ENCODE data around the gene SLIT3.
"Not testable (repeated sequence)": the region's sequence is repeated elsewhere in the genome, so short reads cannot be mapped to it uniquely, and the experiment has no call there.

SLIT3 gene

DNA sequence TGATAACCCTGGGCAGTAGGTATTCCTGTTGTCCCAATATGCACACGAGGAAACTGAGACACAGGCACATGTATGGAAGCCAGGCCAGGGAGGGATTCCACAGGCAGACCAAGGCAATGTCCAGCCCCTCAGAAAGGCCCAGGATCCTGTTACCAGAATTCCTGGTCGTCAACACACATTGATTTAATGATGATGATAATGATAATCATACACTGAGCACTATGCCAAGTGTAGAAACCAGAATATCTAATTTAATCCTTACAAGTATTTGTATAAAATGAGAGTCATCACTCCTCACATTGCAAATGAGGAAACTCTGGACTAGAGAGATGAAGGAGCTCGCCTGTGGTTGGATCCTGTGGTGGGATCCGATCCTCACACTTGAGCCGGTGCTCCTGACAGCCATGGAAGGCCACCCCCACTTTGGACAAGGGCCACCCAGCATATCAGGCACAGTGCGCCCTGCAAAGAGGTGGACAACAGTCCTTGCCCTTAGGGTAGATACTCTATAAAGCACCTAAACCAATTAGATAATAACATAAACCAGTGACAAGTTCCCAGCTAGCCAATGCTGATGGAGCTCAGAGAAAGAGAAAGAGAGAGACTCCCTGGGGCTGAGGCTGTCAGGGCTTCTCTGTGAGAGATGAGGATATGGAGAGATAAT lies 185.3 kb downstream of the SLIT3 start:
- H3K4me3 ChIP-seq (replicated peaks; ENCODE audit: low read depth, low read length) = no peak overlapping the region
- TF ChIP-seq, protein P1, sequence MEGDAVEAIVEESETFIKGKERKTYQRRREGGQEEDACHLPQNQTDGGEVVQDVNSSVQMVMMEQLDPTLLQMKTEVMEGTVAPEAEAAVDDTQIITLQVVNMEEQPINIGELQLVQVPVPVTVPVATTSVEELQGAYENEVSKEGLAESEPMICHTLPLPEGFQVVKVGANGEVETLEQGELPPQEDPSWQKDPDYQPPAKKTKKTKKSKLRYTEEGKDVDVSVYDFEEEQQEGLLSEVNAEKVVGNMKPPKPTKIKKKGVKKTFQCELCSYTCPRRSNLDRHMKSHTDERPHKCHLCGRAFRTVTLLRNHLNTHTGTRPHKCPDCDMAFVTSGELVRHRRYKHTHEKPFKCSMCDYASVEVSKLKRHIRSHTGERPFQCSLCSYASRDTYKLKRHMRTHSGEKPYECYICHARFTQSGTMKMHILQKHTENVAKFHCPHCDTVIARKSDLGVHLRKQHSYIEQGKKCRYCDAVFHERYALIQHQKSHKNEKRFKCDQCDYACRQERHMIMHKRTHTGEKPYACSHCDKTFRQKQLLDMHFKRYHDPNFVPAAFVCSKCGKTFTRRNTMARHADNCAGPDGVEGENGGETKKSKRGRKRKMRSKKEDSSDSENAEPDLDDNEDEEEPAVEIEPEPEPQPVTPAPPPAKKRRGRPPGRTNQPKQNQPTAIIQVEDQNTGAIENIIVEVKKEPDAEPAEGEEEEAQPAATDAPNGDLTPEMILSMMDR (IDR thresholded peaks at IDR 0.05; ENCODE audit: low read length, missing control alignments) = no peak
- no peak for DNase-seq (ENCODE audit: low read depth)

DNA sequence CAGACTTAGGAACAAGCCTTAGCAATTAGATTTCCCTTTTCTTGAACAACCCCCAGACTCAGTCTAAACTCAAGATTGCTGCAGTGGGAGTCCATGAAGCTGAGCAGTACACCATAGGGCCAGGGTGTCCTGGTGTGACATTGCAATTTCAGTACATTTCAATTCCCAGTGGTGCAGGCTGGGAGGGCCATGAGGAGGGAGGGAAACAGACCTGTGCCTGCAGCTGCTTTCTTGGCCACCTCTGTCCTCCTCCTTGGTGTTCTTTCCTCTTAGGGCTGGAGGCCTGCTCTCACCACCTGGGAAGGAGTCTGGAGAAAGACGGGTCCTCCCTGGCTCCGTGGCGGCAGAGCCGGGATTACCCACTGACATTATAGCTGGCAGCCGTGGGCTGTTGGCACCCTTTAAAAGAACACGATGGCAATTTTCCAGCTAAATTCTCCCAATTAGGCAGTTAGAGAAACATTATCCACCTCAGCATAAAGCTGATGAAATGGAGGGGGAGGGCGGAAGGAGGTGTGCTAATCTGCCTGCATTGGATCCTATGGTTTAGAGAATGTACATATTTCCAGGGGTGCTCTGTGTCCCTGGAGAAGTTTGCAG lies 186.4 kb downstream of the SLIT3 start:
- TF ChIP-seq, protein P1 (IDR thresholded peaks at IDR 0.05; ENCODE audit: low read length, missing control alignments) = no peak
- no peak overlapping the region for H3K4me3 ChIP-seq (replicated peaks; ENCODE audit: low read depth, low read length)
- DNase-seq (ENCODE audit: low read depth) = no peak

DNA sequence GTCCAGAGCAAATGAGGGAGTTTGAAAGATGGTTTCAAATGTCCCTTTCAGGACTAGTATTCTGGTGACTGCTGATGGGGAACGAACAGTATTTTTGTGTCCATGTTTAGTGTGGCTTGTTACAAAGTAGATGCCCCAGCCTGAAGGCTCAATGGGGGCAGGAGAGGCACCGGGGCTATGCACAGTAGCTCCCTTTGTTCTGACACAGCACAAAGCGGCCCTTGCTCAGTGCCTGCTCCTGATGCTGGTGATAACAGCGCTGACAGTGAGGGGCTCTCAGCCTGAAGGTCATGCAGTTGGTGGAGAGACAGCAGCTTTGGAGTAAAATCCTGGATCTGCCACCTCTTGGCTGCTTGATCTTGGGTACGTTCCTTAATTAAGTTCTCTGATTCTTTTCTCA lies 188.9 kb downstream of the SLIT3 start:
- DNase-seq (ENCODE audit: low read depth) = no peak
- no peak overlapping the region for H3K4me3 ChIP-seq (replicated peaks; ENCODE audit: low read depth, low read length)
- TF ChIP-seq, protein P1 (IDR thresholded peaks at IDR 0.05; ENCODE audit: low read length, missing control alignments) = no peak

DNA sequence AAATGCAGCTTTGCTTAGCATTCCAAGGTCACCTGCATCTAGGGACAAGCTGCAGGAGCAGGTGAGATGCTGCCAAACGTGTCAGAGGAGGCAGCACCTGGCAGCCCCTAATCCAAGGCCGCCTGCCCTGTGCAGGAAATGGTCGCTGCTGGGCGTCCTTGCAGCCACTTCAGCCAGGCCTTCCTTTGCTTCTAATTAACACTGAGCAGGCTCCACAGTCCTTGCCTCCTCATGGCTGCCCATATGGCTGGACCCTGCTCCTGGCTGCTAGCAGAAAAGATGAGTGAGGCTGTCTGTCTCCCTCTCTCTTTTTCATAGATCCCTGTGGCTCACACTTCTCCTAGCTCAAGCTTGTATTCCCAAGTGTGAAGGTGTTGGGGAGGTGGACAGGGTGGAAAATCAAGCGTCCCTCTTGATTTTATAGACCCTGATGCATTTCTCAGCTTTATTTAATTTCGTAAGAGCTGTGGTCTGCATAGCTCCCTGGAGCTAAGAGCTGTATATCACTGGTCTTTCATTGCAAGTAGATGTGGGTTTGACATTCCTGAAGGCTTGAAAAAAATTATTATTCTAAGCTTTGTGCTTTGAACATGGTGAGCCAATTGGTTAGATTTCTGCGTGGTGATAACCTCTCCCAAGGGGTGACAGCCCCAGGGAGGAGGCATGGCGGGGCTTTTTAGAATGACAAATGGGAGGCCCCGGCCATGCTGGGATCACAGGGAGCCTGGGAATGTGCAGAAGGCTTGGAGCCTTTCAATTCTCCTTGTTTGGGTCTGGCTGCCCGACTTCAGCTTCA lies 193.8 kb downstream of the SLIT3 start:
- DNase-seq (ENCODE audit: low read depth) = peak; percentile 16
- TF ChIP-seq, protein P1 (IDR thresholded peaks at IDR 0.05; ENCODE audit: low read length, missing control alignments) = no peak
- H3K4me3 ChIP-seq (replicated peaks; ENCODE audit: low read depth, low read length) = no peak overlapping the region

DNA sequence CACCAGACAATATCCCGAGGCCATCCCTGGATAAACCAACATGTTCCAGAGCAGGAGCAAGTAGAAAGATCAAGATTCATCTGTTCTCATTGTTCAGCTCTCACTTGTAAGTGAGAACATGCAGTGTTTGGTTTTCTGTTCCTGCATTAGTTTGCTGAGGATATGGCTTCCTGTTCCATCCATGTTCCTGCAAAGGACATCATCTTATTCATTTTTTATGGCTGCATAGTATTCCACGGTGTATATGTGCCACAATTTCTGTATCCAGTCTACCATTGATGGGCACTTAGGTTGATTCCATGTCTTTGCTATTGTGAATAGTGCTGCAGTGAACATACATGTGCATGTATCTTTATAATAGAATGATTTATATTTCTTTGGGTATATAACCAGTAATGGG lies 195.4 kb downstream of the SLIT3 start:
- not testable (repeated sequence) for DNase-seq (ENCODE audit: low read depth); H3K4me3 ChIP-seq (replicated peaks; ENCODE audit: low read depth, low read length)

DNA sequence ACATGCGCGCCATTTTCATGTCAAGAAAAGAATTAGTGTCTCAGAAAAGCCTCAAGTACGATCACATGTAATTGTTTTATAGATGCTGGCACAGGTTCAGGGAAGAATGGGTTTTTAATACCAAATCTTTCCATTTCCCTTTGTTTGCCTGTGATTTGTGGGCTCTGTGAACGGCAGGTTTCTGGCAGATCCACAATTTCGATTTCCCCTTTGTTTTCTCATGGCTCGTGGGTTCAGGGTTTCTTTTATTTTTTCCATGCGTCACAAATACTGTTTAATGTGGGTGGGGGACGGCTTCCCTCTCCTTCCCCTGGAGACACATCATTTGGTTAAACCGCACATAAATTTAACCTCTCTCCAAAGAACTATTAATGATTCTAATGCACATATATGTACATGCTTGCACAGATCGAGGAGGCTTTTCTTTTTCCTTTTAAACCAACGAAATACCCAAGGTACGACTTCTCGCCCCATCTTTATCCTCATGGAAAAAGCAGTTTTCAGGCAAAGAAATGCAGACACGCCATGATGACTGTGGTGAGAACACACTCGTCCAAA lies 195.9 kb downstream of the SLIT3 start:
- DNase-seq (ENCODE audit: low read depth) = no peak
- TF ChIP-seq, protein P1 (IDR thresholded peaks at IDR 0.05; ENCODE audit: low read length, missing control alignments) = no peak
- H3K4me3 ChIP-seq (replicated peaks; ENCODE audit: low read depth, low read length) = no peak overlapping the region

DNA sequence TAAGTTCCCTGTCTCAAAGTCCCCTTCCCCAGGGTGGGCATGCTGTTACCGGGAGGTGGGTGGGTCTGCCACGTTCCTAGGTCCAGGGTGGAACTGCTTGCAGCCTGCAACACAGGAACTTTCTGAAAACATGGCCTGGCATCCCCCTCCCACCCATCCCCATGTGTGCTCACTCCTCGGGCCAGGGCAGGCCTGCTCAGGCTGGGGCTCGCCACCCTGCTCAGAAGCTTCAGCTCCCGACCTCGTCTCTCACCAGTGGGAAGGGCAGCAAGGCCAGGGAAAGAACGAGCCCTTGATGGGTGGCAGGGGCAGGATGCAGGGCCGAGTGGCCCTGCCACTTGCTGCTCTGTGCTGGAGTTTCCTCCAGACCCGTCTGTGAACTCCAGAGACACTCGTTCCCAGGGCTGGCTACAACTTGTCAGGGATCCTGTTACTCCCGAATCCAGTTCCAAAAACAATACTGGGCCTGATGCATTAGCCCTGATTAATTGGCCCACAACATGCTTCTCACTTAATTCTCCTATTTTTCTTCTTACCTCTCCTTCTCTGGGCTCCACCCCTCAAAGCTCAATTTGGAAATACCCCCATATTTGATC lies 197.3 kb downstream of the SLIT3 start:
- DNase-seq (ENCODE audit: low read depth) = no peak
- TF ChIP-seq, protein P1 (IDR thresholded peaks at IDR 0.05; ENCODE audit: low read length, missing control alignments) = no peak
- no peak overlapping the region for H3K4me3 ChIP-seq (replicated peaks; ENCODE audit: low read depth, low read length)

Measured in fibroblast of pulmonary artery (primary cell).